K562 treated with DMSO at 1 percent for 48 hours (cell line): ENCODE measurements around the gene CNGB1. TPM values are rescaled to one million over a fixed set of nuclear protein-coding genes. Genes with fewer than 3 reads are reported as not detected.

ENCODE experiments used
- total RNA-seq: library from RNA; unstranded; fragments of 300-600 nt; gene quantifications from 2 replicates; pipeline ENCODE4 v1.2.3, GENCODE V29; 2022; ENCODE audit warnings: low replicate concordance; ENCODE audit errors: extremely low read depth

Gene CNGB1
- total RNA-seq: not detected in 2 replicates

GRCh38 chr16:57970970-57971369 is at the start of gene CNGB1:
TSS of gene CNGB1 (minus strand) at chr16:57971128. CDS start at chr16:57967286, 3,842 bp downstream.

DNA sequence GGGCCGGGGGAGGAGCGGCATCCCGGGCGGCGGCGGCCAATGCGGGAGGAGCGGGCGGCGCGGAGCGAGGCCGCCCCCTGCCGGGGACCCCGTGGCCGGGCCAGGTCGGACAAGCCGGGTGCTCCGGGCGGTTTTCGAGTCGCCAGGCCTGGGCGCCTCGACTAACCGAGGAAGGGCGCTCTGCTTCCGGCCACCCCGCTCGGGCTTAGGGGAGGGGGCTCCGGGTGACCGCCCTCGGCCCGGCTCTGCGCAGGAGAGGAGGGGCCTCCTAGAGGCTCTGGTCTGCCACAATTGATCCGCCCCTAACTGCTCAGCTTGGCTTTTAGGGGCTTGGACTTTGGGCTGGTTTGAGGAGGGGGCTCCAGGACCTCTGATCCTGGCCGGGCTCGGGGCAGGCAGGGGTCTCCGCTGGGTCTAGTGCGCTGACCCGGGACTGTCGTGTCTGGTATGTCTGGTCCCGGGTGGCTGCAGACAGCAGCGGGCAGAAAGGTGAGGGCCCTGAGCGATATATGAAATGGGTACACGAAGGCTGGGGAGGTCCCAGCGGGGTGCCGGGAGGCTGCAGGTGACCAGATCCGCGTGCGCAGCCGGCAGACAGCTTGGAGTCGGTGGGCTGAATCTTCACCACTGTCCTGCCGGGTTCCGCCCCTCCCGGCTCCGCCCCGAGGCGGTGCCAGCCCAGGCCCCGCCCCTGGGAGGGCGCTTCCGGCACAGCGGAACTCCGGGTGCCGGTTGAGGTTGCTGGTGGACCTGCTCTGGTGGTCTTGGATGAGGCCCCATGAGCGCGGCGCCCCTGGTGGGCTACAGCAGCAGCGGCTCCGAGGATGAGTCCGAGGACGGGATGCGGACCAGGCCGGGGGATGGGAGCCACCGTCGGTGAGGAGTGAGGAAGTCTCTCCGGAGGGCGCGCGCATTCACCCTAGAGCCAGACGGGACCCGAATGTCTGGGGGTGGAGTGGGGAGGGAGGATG is 30.1 kb upstream of the CNGB1 start, which contains the start of gene USB1:
USB1 (plus strand) TSS at position 702 of the 971 bp plus-strand sequence; CDS start at position 779, 77 bp downstream.

GRCh38 chr16:57999971-58000705 is 29.2 kb upstream of the CNGB1 start, which contains the start of gene ZNF319:
TSS of gene ZNF319 (minus strand) at chr16:58000672. CDS start at chr16:57998265, 2,407 bp downstream.

Other genes with a start within 250 kb of the CNGB1 start
- gene KATNB1, start 235.4 kb downstream of the CNGB1 start, total RNA-seq: not detected in 2 replicates
- gene KIFC3, start 168.6 kb downstream of the CNGB1 start, total RNA-seq: not detected in 2 replicates
- not detected in 2 replicates for gene ZNF319, start 29.5 kb upstream of the CNGB1 start, total RNA-seq
- gene USB1, start 30.3 kb upstream of the CNGB1 start, total RNA-seq: not detected in 2 replicates
- gene MMP15, start 54.6 kb upstream of the CNGB1 start, total RNA-seq: not detected in 2 replicates
- gene CFAP20, start 158.3 kb upstream of the CNGB1 start, total RNA-seq: not detected in 2 replicates
- not detected in 2 replicates for gene CSNK2A2, start 227.0 kb upstream of the CNGB1 start, total RNA-seq